Endometrium (tissue), 2 donors: ENCODE results near the gene NLRP4.

ENCODE experiments used
- FAIRE-seq: peaks from 2 replicates; lab custom pipeline; 2012; peaks lifted over from hg19 to GRCh38; lab: Jason Lieb, UNC
- donor health status: control.
- donor health status: control.

Gene NLRP4

GRCh38 chr19:55836340-55836739 is at the start of gene NLRP4:
Gene NLRP4 (plus strand): TSS chr19:55836540. CDS start chr19:55852081, 15,541 bp downstream.
- FAIRE-seq: no peak

DNA sequence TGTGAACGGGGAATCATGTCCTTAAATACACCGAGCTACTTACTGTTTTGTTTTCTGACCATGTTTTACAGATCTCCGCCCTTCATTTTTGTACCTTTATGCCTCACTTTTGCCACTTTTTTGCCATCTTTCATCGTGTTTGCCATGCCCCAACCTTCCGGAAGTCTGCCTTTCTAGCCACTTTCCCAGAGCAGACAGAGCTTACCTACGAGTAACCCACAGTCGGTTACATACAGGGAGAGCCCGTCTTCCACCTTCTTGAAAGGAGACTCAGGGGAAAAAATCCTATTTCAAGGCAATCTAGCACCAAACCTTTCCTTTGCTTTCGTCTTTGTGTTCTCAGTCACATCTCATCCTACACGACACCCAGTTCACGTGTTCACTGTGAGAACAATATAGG is 41.3 kb upstream of the NLRP4 start:
- FAIRE-seq: no peak

DNA sequence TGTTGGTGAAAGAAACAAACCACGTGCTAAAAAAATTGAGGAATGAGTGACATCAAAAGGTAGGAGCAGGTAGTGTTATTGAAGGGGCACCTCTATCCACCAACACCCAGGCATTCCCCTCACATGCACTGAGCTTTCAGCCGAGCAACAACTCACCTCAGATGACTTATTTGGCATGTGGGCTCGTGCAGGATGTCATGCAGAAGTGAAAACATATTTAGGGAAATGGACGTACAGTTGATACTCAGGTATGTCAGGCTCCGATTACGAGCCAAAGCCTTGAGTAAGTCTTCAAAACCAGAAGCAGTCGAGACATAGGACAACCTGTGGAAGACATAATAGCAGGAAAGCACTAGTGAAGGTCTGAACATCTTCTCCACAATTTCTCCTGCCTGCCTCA is 34.9 kb upstream of the NLRP4 start:
- FAIRE-seq: no peak

DNA sequence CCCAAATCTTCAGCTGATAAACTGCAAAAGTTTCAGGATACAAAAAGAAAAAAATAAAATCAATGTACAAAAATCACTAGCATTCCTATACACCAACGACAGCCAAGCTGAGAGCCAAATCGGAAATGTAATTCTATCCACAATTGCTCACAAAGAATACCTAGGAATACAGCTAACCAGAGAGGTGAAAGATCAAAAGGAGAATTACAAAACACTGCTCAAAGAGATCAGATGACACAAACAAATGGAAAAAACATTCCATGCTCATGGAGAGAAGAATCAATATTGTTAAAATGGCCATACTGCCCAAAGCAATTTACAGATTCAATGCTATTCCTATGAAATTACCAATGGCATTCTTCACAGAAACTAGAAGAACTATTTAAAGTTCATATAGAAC is 34.1 kb upstream of the NLRP4 start:
- FAIRE-seq: no peak

GRCh38 chr19:55809381-55810058 is 26.8 kb upstream of the NLRP4 start:
- FAIRE-seq: no peak

DNA sequence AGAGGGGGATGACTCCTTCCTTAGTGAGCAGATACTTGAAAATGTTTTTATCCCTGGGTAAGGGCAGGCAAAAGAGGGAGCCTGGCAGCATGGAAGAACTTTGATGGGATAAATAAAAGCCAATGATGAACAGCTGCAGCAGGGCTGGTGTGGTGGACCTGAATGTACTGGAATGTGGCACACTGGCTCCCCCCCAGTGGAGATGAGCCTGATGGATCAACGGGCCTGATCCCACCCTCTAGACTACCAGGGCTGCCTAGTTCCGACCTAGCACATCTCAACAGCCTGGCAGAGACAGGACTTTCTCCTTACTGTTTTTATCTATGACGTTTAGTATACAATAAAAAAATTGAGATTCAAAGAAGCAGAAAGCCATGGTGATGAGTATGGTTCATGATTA is 25.0 kb upstream of the NLRP4 start:
- FAIRE-seq: no peak

- no peak for FAIRE-seq
Observed at GRCh38 chr19:55812449-55812848, 23.9 kb upstream of the NLRP4 start.

DNA sequence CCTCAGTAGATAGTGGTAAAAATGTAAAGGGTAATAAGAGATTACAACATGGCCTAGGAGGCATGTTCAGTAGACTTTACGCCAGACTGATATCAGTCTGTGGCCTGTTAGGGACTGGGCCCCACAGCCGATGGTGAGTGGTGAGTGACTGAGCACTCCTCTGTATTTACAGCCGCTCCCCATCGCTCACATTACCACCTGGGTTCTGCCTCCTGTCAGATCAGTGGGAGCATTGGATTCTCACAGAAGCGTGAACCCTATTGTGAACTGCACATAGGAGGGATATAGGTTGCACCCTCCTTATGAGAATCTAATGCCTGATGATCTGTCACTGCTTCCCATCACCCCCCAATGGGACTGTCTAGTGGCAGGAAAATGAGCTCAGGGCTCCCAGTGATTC is 22.4 kb upstream of the NLRP4 start:
- no peak for FAIRE-seq

DNA sequence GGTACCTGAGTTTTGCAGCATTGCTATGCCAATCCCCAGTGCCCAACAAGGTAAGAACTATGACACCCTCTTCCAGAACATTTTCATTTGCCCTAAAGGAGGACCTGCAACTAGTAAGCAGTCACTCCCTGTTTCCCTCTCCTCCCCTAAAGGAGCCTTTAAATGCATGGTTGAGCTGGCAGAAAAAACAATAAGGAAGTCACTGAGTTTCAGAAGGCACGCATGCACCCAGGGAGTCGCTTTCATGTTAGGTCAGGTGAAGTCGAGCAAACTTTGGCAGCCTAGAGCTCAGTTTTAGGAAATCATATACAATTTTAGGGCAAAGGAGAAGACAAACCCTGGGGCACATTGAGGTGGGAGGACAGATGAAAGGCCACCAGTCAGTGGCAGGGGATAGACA is 16.3 kb upstream of the NLRP4 start:
- no peak for FAIRE-seq

- no peak for FAIRE-seq
Observed at GRCh38 chr19:55830656-55831055, 5.7 kb upstream of the NLRP4 start.

DNA sequence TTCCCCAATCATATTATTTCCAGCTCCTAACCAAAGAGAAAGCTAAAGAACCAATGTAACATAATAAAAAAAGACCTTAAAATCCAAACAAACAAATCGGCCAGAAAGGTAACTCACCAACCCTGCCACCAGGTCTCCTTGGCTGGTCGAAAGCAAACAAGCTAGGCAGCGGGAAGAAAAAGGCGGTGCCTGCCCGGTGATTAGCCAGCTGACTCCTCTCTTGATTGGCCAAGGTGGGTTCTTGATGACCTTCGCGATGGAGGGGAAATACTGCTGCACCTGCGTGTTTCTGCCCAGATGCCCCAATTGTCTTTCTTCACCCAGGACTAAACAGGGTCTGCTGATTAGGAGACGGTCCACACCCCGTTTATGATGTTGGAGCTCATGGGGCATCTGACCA is 4.5 kb upstream of the NLRP4 start, which contains the start of gene NLRP11:
Gene NLRP11 (minus strand): TSS at position 154 of the 400 bp plus-strand sequence. CDS start 13,825 bp downstream, outside the sequence.
- FAIRE-seq: no peak

GRCh38 chr19:55832676-55833075 is 3.7 kb upstream of the NLRP4 start:
- FAIRE-seq: no peak

DNA sequence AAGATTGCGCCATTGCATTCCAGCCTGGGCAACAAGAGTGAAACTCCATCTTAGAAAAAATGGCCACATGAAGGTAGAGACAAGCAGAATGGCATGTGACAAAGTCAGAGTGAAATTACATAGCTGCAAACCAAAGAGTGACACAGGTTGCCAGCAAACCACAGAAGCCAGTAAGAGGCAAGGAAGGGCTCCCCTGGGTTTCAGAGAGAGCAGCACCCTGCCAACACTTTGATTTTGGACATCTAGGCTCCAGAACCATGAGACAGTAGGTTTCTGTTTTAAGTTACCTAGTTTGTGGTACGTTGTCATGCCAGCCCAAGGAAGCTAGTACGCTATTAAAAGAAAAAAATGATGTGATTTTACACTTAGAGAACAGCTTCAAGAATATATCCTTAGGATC is 1.9 kb downstream of the NLRP4 start:
- FAIRE-seq: no peak

DNA sequence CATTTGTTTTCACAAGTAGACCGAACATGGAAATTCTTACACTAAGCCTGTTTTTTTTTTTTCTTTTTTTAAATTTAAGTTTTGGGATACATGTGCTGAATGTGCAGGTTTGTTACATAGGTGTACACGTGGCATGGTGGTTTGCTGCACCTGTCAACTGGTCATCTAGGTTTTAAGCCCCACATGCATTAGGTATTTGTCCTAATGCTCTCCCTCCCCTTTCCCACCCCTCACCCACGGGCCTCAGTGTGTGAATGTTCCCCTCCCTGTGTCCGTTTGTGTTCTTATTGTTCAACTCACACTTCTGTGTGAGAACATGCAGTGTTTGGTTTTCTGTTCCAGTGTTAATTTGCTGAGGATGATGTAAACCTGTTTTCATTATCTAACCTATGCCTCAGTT is 2.6 kb downstream of the NLRP4 start:
- no peak for FAIRE-seq

DNA sequence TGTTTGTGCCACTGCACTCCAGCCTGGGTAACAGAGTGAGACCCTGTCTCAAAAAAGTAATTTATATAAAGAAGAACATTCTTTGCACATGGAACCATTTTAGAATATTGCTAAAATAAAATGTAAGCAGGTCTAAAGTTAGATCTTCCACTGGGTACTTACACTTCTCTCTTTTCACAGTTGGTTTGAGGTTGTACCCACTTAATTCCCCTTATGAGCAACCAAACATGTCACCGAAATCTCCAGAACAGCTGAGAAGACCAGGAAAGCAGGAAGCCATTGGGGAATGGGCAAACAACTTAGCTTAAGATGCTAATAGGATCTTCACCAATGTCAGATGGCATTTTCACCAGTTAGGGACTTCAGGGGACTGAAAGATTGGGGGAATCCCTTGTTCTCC is 18.8 kb downstream of the NLRP4 start:
- FAIRE-seq: no peak

- FAIRE-seq: no peak
Observed at GRCh38 chr19:55857149-55857548, 20.8 kb downstream of the NLRP4 start.

- no peak for FAIRE-seq
Observed at GRCh38 chr19:55857974-55858373, 21.6 kb downstream of the NLRP4 start.

DNA sequence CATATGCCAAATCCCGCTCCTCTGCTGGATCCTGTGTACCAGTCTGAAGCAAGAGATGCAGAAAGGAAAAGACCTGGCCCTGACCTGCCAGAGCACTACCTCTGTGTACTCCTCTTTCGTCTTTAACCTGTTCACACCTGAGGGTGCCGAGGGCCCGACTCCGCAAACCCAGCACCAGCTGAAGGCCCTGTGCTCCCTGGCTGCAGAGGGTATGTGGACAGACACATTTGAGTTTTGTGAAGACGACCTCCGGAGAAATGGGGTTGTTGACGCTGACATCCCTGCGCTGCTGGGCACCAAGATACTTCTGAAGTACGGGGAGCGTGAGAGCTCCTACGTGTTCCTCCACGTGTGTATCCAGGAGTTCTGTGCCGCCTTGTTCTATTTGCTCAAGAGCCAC is 22.1 kb downstream of the NLRP4 start:
- FAIRE-seq: no peak

GRCh38 chr19:55858969-55859368 is 22.6 kb downstream of the NLRP4 start:
- no peak for FAIRE-seq

GRCh38 chr19:55866521-55866920 is 30.2 kb downstream of the NLRP4 start:
- FAIRE-seq: no peak

- FAIRE-seq: no peak
Observed at GRCh38 chr19:55867101-55867500, 30.8 kb downstream of the NLRP4 start.

DNA sequence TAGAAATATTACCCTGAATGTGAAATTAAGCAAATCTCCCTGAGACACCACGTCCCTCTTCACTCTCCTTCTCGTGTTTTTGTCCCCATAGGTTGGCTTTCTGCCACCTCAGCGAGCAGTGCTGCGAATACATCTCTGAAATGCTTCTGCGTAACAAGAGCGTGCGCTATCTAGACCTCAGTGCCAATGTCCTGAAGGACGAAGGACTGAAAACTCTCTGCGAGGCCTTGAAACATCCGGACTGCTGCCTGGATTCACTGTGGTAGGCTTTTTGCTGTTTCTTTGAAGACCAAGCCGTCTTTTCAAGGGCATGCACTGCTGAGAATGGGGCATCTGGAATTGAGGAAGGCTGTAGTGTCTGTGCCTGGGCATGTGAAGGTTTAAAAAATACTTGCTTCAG is 34.4 kb downstream of the NLRP4 start:
- FAIRE-seq: no peak

DNA sequence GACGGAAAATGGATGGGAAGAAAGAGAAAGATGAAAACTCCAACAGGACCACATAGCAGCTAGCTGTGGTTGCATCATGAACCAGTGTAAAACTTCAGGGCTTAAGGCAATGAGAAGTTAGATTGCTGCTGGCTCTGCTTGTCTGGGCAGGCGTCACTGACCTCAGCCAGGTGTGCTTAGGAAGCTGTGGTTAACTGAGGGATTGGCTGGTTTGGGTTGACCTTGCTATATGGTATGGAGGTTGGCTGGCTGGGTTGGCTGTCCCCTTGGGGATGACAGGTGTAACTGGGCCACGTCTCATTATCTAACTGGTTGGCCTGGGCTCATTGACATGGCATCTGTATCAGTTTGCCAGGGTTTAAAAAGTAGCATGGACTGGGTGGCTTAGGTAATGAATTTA is 40.9 kb downstream of the NLRP4 start:
- no peak for FAIRE-seq

DNA sequence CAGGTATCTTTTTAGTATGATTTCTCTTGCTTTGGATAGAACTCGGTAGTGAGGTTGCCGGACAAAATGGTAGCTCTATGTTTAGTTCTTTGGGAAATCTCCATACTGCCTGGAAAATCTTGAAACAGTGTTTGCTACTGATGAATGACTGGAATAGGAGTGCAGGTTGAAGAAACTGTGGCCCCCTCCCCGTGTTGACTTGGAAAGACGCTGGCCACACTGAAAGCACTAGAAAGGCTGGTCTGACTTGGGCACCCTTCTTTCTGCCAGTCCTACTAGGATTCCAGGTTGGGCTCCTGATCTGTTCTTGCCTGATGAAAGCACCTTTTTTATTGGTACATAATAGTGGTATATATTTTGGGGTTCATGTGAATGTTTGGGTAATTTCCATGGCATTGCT is 46.3 kb downstream of the NLRP4 start:
- no peak for FAIRE-seq

GRCh38 chr19:55898911-55899310 is 62.6 kb downstream of the NLRP4 start:
- no peak for FAIRE-seq
